Fibroblast of pulmonary artery (primary cell): ENCODE results near the gene UQCR11.

Experiments
- DNase-seq: peaks from one replicate; pipeline ENCODE4 v3.0.0-alpha.2; 2010; ENCODE audit warnings: low read depth
- H3K4me3 ChIP-seq: replicated peaks from 2 replicates; pipeline ENCODE4 v1.5.1; 2011; ENCODE audit warnings: low read depth, mild to moderate bottlenecking, control low read depth, low read length, moderate library complexity
- TF ChIP-seq, protein P1 (sequence below): IDR thresholded peaks from 2 replicates; pipeline ENCODE4 v1.5.1; 2011; ENCODE audit warnings: mild to moderate bottlenecking, control low read depth, low read length, inconsistent platforms; ENCODE audit errors: missing control alignments

Gene UQCR11

DNA sequence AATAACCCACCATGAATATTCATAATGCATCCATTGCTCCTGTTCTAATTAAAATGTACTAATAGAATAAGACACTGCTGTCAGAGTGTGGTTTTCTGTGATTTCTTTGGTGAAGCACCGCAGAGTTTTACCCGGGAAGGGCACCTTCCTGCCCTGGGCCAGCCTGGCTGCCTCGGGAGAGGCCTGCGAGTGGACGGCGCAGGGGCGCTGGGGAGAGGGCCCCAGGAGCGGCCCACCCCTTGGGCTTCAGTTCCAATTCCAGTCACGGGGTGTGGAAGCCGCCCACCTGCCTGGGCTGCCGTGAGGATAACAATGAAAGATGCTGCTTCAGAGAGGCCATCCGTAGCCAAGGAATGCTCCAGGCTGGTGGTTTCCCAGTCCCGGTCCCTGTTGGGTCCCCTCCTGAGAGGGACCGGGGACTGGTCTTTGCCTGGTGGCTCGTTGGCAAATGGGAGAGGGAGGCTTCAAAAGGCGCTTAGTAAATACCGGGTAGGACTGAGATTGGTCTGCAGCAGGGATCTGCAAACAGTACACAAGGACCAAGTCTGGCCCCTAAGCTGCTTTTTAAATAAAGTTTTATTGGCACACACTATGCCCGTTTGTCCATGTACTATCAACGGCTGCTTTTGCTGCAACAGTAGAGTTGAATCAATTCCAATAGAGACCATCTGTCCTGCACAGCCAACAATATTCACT, 29.1 kb upstream of the UQCR11 start:
- H3K4me3 ChIP-seq = no peak overlapping the region
- DNase-seq = no peak
- TF ChIP-seq, protein P1, sequence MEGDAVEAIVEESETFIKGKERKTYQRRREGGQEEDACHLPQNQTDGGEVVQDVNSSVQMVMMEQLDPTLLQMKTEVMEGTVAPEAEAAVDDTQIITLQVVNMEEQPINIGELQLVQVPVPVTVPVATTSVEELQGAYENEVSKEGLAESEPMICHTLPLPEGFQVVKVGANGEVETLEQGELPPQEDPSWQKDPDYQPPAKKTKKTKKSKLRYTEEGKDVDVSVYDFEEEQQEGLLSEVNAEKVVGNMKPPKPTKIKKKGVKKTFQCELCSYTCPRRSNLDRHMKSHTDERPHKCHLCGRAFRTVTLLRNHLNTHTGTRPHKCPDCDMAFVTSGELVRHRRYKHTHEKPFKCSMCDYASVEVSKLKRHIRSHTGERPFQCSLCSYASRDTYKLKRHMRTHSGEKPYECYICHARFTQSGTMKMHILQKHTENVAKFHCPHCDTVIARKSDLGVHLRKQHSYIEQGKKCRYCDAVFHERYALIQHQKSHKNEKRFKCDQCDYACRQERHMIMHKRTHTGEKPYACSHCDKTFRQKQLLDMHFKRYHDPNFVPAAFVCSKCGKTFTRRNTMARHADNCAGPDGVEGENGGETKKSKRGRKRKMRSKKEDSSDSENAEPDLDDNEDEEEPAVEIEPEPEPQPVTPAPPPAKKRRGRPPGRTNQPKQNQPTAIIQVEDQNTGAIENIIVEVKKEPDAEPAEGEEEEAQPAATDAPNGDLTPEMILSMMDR = no peak

DNA sequence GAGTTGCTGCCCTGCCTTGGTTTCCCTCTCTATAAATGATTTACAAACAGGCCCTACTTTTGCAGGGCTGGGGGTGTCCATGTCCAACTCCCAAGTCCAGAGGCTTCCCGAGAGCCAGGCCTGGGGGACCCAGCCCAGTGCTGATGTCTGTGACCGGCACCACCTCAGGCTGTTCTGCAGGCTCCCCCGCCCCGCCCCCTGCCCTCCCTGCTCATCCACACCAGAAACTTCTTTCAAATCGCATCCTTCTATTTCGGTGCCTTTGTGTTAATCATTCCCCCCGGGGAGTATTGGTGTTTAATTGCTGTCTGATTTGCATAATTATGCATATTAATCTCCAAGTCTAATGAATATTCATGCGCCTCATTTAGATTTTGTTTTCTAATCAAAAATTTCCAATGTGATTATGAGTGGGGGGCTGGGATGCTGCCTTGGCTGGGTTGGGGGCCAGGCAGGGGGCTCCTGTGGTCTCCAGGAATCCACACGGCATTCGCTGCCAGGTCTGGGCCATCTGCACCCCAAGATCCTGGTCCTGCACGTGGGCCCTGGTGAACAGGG, 28.1 kb upstream of the UQCR11 start:
- TF ChIP-seq, protein P1 = no peak
- DNase-seq = no peak
- no peak overlapping the region for H3K4me3 ChIP-seq

DNA sequence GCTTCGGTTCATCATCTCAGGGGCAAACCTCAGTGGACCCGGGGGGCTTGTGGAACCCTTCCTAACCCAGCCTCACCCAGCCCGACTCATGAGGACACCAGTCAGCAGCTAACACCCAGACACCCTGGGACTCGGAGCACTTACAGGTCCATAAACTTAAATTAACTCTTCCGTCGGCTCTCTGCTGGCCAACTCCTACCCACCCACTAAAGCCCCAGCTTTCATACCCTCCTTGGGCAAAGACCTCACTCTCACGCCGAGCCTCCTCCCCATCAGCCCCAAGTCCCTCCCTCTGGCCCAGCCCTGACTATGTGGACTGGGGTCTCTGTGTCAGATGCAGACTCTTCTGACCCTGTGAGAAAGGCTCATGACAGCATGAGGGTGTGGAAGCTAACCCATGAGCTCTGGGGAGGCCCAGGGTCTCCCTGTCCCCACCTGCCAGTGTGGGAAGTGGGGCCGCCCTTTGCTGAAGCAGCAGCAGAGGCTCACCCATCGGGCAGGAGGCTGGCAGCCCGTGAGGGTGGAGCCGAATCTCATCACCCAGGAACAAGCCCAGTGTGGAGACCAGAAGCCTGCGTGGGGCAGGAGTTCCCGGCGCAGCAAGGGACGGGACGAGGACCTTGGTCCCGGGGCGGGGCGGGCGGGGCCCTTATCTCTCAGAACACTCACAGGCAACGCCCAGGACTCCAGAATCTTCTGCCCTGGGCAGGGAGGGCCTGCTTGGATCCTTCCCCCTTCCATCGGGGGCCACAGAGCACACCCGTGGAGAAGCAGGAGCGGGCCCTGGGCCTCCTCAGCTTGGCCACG, 27.4 kb upstream of the UQCR11 start:
- H3K4me3 ChIP-seq = no peak overlapping the region
- TF ChIP-seq, protein P1 = no peak
- no peak for DNase-seq

DNA sequence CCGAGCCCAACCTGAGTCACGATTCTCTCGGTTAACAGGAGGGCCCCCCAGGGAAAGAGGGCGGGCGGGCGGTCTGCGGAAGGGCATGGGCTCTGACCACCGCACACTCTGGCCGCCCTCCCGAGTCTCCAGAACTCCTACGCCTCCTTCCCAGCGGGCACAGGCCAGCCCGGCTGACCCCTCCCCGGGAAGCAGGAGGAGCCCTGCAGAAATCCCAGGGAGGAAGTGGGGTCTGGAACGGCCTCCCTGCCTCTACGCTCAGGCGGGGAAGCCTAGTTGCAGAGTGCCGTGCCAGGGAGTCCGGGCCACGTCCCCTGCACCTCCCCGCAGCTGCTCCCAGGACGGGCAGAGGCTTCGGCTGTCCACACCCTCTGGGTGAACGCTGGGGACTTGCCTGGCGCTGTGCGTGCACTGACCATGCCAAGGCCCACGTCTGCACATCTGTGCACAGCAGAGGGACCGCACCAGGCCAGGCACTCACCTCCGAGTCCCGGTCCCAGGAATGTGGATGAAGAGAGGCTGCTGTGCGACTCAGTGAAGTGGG, 26.4 kb upstream of the UQCR11 start:
- no peak overlapping the region for H3K4me3 ChIP-seq
- TF ChIP-seq, protein P1 = no peak

DNA sequence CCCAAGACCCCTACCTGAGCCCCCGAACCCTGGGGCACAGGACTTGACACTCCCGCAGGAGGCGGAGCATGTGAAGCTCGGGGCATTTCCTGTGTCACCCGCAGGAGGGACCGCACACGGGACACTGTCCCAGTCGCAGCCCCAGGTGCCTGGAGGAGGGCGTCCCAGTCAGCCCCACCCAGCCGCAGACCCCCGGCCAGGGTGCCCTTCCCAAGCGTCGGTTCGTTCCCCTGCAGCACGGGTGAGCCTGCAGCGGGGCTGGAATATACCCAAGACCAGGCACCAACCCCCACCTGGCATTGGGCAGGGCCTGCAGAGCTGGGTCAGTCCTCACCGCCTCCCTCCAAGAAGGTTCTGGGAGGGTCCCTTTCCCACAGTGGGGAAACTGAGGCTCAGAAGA, 25.5 kb upstream of the UQCR11 start:
- TF ChIP-seq, protein P1 = no peak
- H3K4me3 ChIP-seq = no peak overlapping the region
- DNase-seq = no peak

More for the DNA sequence above, 26.4 kb upstream of the UQCR11 start:
- no peak for DNase-seq

DNA sequence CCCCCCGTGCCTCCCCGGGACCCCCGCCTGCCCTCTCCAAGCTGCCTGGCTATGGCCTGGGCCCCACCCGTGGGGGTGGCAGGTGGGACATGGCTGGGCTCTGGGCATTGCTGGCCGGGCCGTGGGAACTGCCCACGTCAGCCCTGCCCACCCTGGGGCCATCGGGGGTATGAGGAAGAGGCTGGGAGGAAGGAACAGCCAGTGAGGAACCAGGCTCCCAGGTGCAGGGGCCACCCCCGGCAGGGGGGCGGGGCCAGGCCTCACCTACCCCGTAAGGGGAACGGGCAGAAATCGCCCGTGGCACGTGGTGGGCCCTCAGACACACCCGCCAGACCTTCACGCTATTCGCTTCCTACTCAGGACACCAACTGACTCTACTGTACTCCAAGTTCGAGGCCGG, 24.8 kb upstream of the UQCR11 start:
- TF ChIP-seq, protein P1 = no peak
- H3K4me3 ChIP-seq = no peak overlapping the region
- no peak for DNase-seq
